ENCODE results near the gene FOXP4. TPM values are rescaled to one million over a fixed set of nuclear protein-coding genes. Genes with fewer than 3 reads are reported as not detected.

Gene FOXP4
- polyA plus RNA-seq, 1 experiment: 4.0 TPM

GRCh38 chr6:41585605-41586004 lies 39.4 kb downstream of the FOXP4 start:
- DNase-seq (ENCODE audit: low read depth): no peak
- Histone ChIP-seq H3K27me3 (ENCODE audit: control insufficient read depth, insufficient read depth, low read length) (no peaks in the 10 kb centered on the region), H3K36me3 (ENCODE audit: control insufficient read depth, insufficient read depth, low read length) (peaks cover 26% of the 10 kb centered on the region), H3K4me3 (ENCODE audit: low read depth, low read length) (no peak overlapping the region)
- ChIA-PET POLR2A (no interaction called here), CTCF (interaction anchor here (0.5 to 2.4 kb wide), 4 partner anchors 9 to 218 kb away, joined by 3 to 8 read pairs (median 4); no protein-coding TSS in a partner anchor)
- TF ChIP-seq CTCF (IDR thresholded peaks at IDR 0.05; ENCODE audit: insufficient read depth, low read depth, low read length): no peak

- no peak for TF ChIP-seq CTCF (IDR thresholded peaks at IDR 0.05; ENCODE audit: insufficient read depth, low read depth, low read length)
- ChIA-PET POLR2A (no interaction called here), CTCF (interaction anchor here (0.5 to 2.4 kb wide), 3 partner anchors 9 to 218 kb away, joined by 3 to 8 read pairs (median 5); no protein-coding TSS in a partner anchor)
- Histone ChIP-seq H3K27me3 (ENCODE audit: control insufficient read depth, insufficient read depth, low read length) (no peaks in the 10 kb centered on the region), H3K36me3 (ENCODE audit: control insufficient read depth, insufficient read depth, low read length) (peaks cover 33% of the 10 kb centered on the region), H3K4me3 (ENCODE audit: low read depth, low read length) (no peak overlapping the region)
- DNase-seq (ENCODE audit: low read depth): no peak
These were observed 40.2 kb downstream of the FOXP4 start for GRCh38 chr6:41586252-41587007.

GRCh38 chr6:41587131-41587879 lies 41.1 kb downstream of the FOXP4 start:
- no peak overlapping the region for H3K4me3 ChIP-seq (ENCODE audit: low read depth, low read length)
- H3K27me3 ChIP-seq (ENCODE audit: control insufficient read depth, insufficient read depth, low read length): no peaks in the 10 kb centered on the region
- DNase-seq (ENCODE audit: low read depth): no peak
- H3K36me3 ChIP-seq (ENCODE audit: control insufficient read depth, insufficient read depth, low read length): peaks cover 35% of the 10 kb centered on the region
- POLR2A ChIA-PET: no interaction called here
- no peak for TF ChIP-seq CTCF (IDR thresholded peaks at IDR 0.05; ENCODE audit: insufficient read depth, low read depth, low read length)
- CTCF ChIA-PET: interaction anchor here (0.6 to 5.5 kb wide), 4 partner anchors 39 to 219 kb away, joined by 3 to 50 read pairs (median 6); no protein-coding TSS in a partner anchor

GRCh38 chr6:41588111-41588510 lies 41.9 kb downstream of the FOXP4 start:
- TF ChIP-seq CTCF (IDR thresholded peaks at IDR 0.05; ENCODE audit: insufficient read depth, low read depth, low read length): no peak
- H3K4me3 ChIP-seq (ENCODE audit: low read depth, low read length): no peak overlapping the region
- POLR2A ChIA-PET: no interaction called here
- DNase-seq (ENCODE audit: low read depth): no peak
- H3K27me3 ChIP-seq (ENCODE audit: control insufficient read depth, insufficient read depth, low read length): no peaks in the 10 kb centered on the region
- CTCF ChIA-PET: interaction anchor here (0.6 to 8.0 kb wide), 5 partner anchors 8 to 216 kb away, joined by 3 to 98 read pairs (median 50); no protein-coding TSS in a partner anchor
- peaks cover 38% of the 10 kb centered on the region for H3K36me3 ChIP-seq (ENCODE audit: control insufficient read depth, insufficient read depth, low read length)

GRCh38 chr6:41589223-41589622 lies 43.0 kb downstream of the FOXP4 start:
- ChIA-PET POLR2A (no interaction called here), CTCF (interaction anchor here (0.7 to 8.0 kb wide), 7 partner anchors 9 to 221 kb away, joined by 3 to 98 read pairs (median 12); no protein-coding TSS in a partner anchor)
- Histone ChIP-seq H3K4me3 (ENCODE audit: low read depth, low read length) (no peak overlapping the region), H3K27me3 (ENCODE audit: control insufficient read depth, insufficient read depth, low read length) (no peaks in the 10 kb centered on the region), H3K36me3 (ENCODE audit: control insufficient read depth, insufficient read depth, low read length) (peaks cover 36% of the 10 kb centered on the region)
- no peak for TF ChIP-seq CTCF (IDR thresholded peaks at IDR 0.05; ENCODE audit: insufficient read depth, low read depth, low read length)
- no peak for DNase-seq (ENCODE audit: low read depth)
